ENCODE data around the gene UXS1. TPM values are rescaled to one million over a fixed set of nuclear protein-coding genes. Genes with fewer than 3 reads are reported as not detected.

UXS1 gene
- total and polyA plus RNA-seq, 9 of the 15 experiments (the other 6 are each of a cell fraction or from before 2014, with no cell fraction given) = 5.8 to 25.8 (median 15.0) TPM

- BruUV-seq (replicated peaks) = no TSS peak
- FAIRE-seq (no peak), DNase-seq (ENCODE audit: extremely low read depth in 1 of 4, low spot score in 3 of 4) (no peak), ATAC-seq (no peak)
- Histone ChIP-seq H3K9me1 (ENCODE audit: control insufficient read depth, insufficient read depth, low read length) (no peaks in the 10 kb centered on the region), H3K9me3 (replicated peaks; ENCODE audit: control insufficient read depth, insufficient read depth, low read depth, low read length) (no peaks in the 10 kb centered on the region), H4K20me1 (replicated peaks; ENCODE audit: control insufficient read depth, insufficient read depth, low read length) (no peaks in the 10 kb centered on the region), H3K4me3 (no peak overlapping the region), H3K79me2 (ENCODE audit: control insufficient read depth, insufficient read depth, low read length) (no peaks in the 10 kb centered on the region), H3K27ac (ENCODE audit: extremely low read depth, low read depth, low read length) (no peak overlapping the region), H3K4me2 (ENCODE audit: insufficient read depth, low read length) (no peak overlapping the region), H3K4me1 (replicated peaks in 1 of 2; ENCODE audit: control insufficient read depth in 2 of 2, insufficient read depth in 2 of 2, low read length in 2 of 2) (no peaks in the 10 kb centered on the region), H3K9ac (ENCODE audit: insufficient read depth in 1 of 2, low read depth in 2 of 2, low read length in 2 of 2) (no peak overlapping the region), H3K27me3 (ENCODE audit: control insufficient read depth in 2 of 2, insufficient read depth in 2 of 2, low read length in 2 of 2) (no peaks in the 10 kb centered on the region), H2AFZ (ENCODE audit: low read depth, low read length) (no peak overlapping the region), H3K36me3 (ENCODE audit: control insufficient read depth, insufficient read depth, low read length) (peaks cover 38% of the 10 kb centered on the region; the same call in 1 of the 3 replicates)
- WGBS (ENCODE audit: insufficient coverage, low coverage, missing lambda C conversion rate) = 87% methylated on average over 18 of the region's 21 CpGs
- ChIA-PET POLR2A (no interaction called here), CTCF (ENCODE audit: low intra/inter-chr PET ratio) (no interaction called here)
- in situ Hi-C loops (cut with MboI) = no loop called here
- no peak for TF ChIP-seq ZNF143 (CRISPR knock-in tag; IDR thresholded peaks at IDR 0.05)
- TF ChIP-seq ZFP36 (IDR thresholded peaks at IDR 0.05; ENCODE audit: low read depth, low read length, partially characterized antibody) = no peak
- TF ChIP-seq, protein P1, sequence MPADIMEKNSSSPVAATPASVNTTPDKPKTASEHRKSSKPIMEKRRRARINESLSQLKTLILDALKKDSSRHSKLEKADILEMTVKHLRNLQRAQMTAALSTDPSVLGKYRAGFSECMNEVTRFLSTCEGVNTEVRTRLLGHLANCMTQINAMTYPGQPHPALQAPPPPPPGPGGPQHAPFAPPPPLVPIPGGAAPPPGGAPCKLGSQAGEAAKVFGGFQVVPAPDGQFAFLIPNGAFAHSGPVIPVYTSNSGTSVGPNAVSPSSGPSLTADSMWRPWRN (IDR thresholded peaks at IDR 0.05; ENCODE audit: low read depth) = no peak
- TF ChIP-seq DPF2 (IDR thresholded peaks at IDR 0.05) = no peak
- no peak for TF ChIP-seq IFI16 (CRISPR knock-in tag; IDR thresholded peaks at IDR 0.05)
- no peak for TF ChIP-seq ZNF780A (CRISPR knock-in tag; IDR thresholded peaks at IDR 0.05)
- TF ChIP-seq ZKSCAN3 (CRISPR knock-in tag; IDR thresholded peaks at IDR 0.05) = no peak
- TF ChIP-seq NUFIP1 (IDR thresholded peaks at IDR 0.05; ENCODE audit: partially characterized antibody) = no peak
- no peak for TF ChIP-seq ZNF507 (tag; conservative IDR thresholded peaks at IDR 0.05)
- no peak for TF ChIP-seq THRAP3 (IDR thresholded peaks at IDR 0.05; ENCODE audit: borderline replicate concordance)
- TF ChIP-seq MCM3 (IDR thresholded peaks at IDR 0.05) = no peak
- no peak for TF ChIP-seq CXXC5 (CRISPR knock-in tag; IDR thresholded peaks at IDR 0.05)
- no peak for TF ChIP-seq ZNF584 (CRISPR knock-in tag; IDR thresholded peaks at IDR 0.05; ENCODE audit: low read depth)
- TF ChIP-seq ZBTB9 (CRISPR knock-in tag; IDR thresholded peaks at IDR 0.05) = no peak
- no peak for TF ChIP-seq MEF2A (IDR thresholded peaks at IDR 0.05; ENCODE audit: control insufficient read depth, low read depth, low read length)
- intact Hi-C loops (cut with micrococcal nuclease) = no loop called here
These were observed 98.4 kb downstream of the UXS1 start for GRCh38 chr2:106095478-106096298.

Data from K562 (cell line).